HEK293 (cell line): ENCODE measurements around the gene ATMIN.
A peak's percentile ranks its signal among the peaks of the same experiment; 100 is the strongest.

Experiments used
- CTCF ChIA-PET: fragments of 350-600 bp; formaldehyde crosslinking; extraction: SDS; loops from one replicate; lab custom pipeline; 2021; ENCODE audit warnings: antibody characterized with exemption; lab: Yijun Ruan, JAX
- POLR2A ChIA-PET: fragments of 300-600 bp; formaldehyde crosslinking; extraction: SDS; loops from one replicate; lab custom pipeline; 2020; ENCODE audit warnings: antibody characterized with exemption, inconsistent platforms; lab: Yijun Ruan, JAX
- H3K27ac ChIP-seq: fragments of 200-500 bp; sonication (Bioruptor generic); 2 replicates; pipeline ENCODE4 v1.5.1; 2014; ENCODE audit warnings: low read depth, low read length, control low read depth, inconsistent platforms; ENCODE audit errors: extremely low read depth
- H3K36me3 ChIP-seq, 2 experiments: fragments of 200-500 bp in 1 of 2; sonication (Bioruptor generic) in 1 of 2; 1 replicate in 1 of 2; 2 replicates in 1 of 2; pipeline ENCODE4 v1.5.1; 2014 to 2017; ENCODE audit warnings: inconsistent platforms in 2 of 2, low read length in 2 of 2; ENCODE audit not compliant: control insufficient read depth in 2 of 2, insufficient read depth in 1 of 2
- H3K4me1 ChIP-seq: fragments of 200-500 bp; sonication (Bioruptor generic); 2 replicates; pipeline ENCODE4 v1.5.1; 2014; ENCODE audit warnings: mild to moderate bottlenecking, low read length, inconsistent platforms; ENCODE audit not compliant: control insufficient read depth, insufficient read depth
- H3K4me3 ChIP-seq: 2 replicates; pipeline ENCODE4 v1.5.1; 2011; ENCODE audit warnings: low read depth, mild to moderate bottlenecking, control low read depth, low read length, moderate library complexity
- H3K9me3 ChIP-seq: fragments of 200-500 bp; sonication (Bioruptor generic); 2 replicates; pipeline ENCODE4 v1.5.1; 2014; ENCODE audit warnings: low read depth, low read length, inconsistent platforms; ENCODE audit not compliant: control insufficient read depth, insufficient read depth
- GLIS1 ChIP-seq: fragments of 450-650 bp; formaldehyde crosslinking; IDR thresholded peaks from 2 replicates; pipeline ENCODE4 v1.5.1; 2016; ENCODE audit warnings: missing biosample characterization, missing genetic modification characterization
- OSR2 ChIP-seq: fragments of 450-650 bp; formaldehyde crosslinking; IDR thresholded peaks from 2 replicates; pipeline ENCODE4 v1.5.1; 2016; ENCODE audit warnings: missing biosample characterization, missing genetic modification characterization
- PBX3 ChIP-seq: sonication (generic); formaldehyde crosslinking; IDR thresholded peaks from 2 replicates; pipeline ENCODE4 v1.8.1; 2022; ENCODE audit warnings: mild to moderate bottlenecking, moderate library complexity, missing genetic modification reagents
- PRDM10 ChIP-seq: fragments of 450-650 bp; formaldehyde crosslinking; IDR thresholded peaks from 2 replicates; pipeline ENCODE4 v1.5.1; 2016; ENCODE audit warnings: missing biosample characterization, missing genetic modification characterization
- PRDM6 ChIP-seq: fragments of 450-650 bp; formaldehyde crosslinking; IDR thresholded peaks from 2 replicates; pipeline ENCODE4 v1.5.1; 2017; ENCODE audit warnings: missing biosample characterization, missing genetic modification characterization
- SCRT2 ChIP-seq: fragments of 450-650 bp; formaldehyde crosslinking; IDR thresholded peaks from 2 replicates; pipeline ENCODE4 v1.5.1; 2016; ENCODE audit warnings: missing biosample characterization, missing genetic modification characterization
- SP7 ChIP-seq: fragments of 450-650 bp; formaldehyde crosslinking; IDR thresholded peaks from 2 replicates; pipeline ENCODE4 v1.5.1; 2016; ENCODE audit warnings: missing biosample characterization, missing genetic modification characterization
- WT1 ChIP-seq: fragments of 450-650 bp; formaldehyde crosslinking; IDR thresholded peaks from 2 replicates; pipeline ENCODE4 v1.5.1; 2016; ENCODE audit warnings: missing biosample characterization, missing genetic modification characterization
- ZBTB8A ChIP-seq: fragments of 450-650 bp; formaldehyde crosslinking; IDR thresholded peaks from 2 replicates; pipeline ENCODE4 v1.5.1; 2016; ENCODE audit warnings: missing biosample characterization, missing genetic modification characterization
- ZNF19 ChIP-seq: fragments of 450-650 bp; formaldehyde crosslinking; IDR thresholded peaks from 2 replicates; pipeline ENCODE4; 2016; ENCODE audit warnings: missing biosample characterization, missing genetic modification characterization, low read depth
- ZNF214 ChIP-seq: fragments of 450-650 bp; formaldehyde crosslinking; IDR thresholded peaks from 2 replicates; pipeline ENCODE4 v1.5.1; 2017; ENCODE audit warnings: missing biosample characterization, mild to moderate bottlenecking, missing genetic modification characterization, borderline replicate concordance
- ZNF221 ChIP-seq: fragments of 450-650 bp; formaldehyde crosslinking; IDR thresholded peaks from 2 replicates; pipeline ENCODE4 v1.5.1; 2017; ENCODE audit warnings: missing biosample characterization, missing genetic modification characterization, borderline replicate concordance
- ZNF324 ChIP-seq: fragments of 450-650 bp; formaldehyde crosslinking; IDR thresholded peaks from 2 replicates; pipeline ENCODE4 v1.5.1; 2016; ENCODE audit warnings: missing biosample characterization, missing genetic modification characterization
- ZNF792 ChIP-seq: fragments of 450-650 bp; formaldehyde crosslinking; IDR thresholded peaks from 2 replicates; pipeline ENCODE4 v1.5.1; 2016; ENCODE audit warnings: missing biosample characterization, missing genetic modification characterization

Gene ATMIN

DNA sequence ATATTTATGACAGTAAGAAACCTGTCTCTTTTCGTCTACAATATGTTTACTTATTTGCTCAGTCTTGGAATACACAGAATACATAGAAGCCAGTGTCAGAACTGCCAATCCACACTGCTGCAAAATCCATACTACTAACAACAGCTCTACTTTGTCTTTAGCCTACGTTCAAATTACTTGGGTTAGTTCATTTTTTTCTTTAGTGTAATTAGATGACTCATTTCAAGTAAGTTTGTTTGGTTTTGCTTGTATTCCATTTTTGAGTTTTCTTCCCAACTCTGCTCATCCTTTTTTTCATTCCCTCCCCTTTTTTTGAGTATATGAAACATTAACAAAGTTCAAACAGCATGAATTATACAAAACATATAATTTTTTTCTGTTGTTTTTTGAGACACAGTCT, 45.8 kb upstream of the ATMIN start:
- CTCF ChIA-PET = interaction anchor here (0.6 to 2.2 kb wide), 3 partner anchors 15 to 1092 kb away, joined by 3 to 7 read pairs (median 6); no protein-coding TSS in a partner anchor
- Histone ChIP-seq H3K4me1 (peaks cover 23% of the 10 kb centered on the region), H3K27ac (no peak overlapping the region)

GRCh38 chr16:80990577-80990976, 45.1 kb upstream of the ATMIN start:
- CTCF ChIA-PET = interaction anchor here (0.8 to 2.2 kb wide), 2 partner anchors 14 to 1093 kb away, joined by 6 to 7 read pairs; no protein-coding TSS in a partner anchor
- H3K27ac ChIP-seq = no peak overlapping the region
- no peak for TF ChIP-seq ZNF324 (tag by site-specific recombination)
- TF ChIP-seq PBX3 (CRISPR knock-in tag) = no peak
- TF ChIP-seq ZNF214 = no peak
- peak; percentile 44; the same call in 1 of the 2 replicates for TF ChIP-seq WT1 (tag by site-specific recombination)
- TF ChIP-seq GLIS1 (tag by site-specific recombination) = 0 out of 2 replicates have a peak, but pooled peaks have one; percentile 22
- TF ChIP-seq SCRT2 = peak; percentile 20; the same call in 1 of the 2 replicates
- 0 out of 2 replicates have a peak, but pooled peaks have one; percentile 32 for TF ChIP-seq OSR2 (tag by site-specific recombination)
- TF ChIP-seq, all 188 proteins: peak for 4
- peaks cover 20% of the 10 kb centered on the region for H3K4me1 ChIP-seq
- POLR2A ChIA-PET = no interaction called here
- peaks cover 0 to 4% of the 10 kb centered on the region in 2 experiments; a peak in 2 of 3 replicates for H3K36me3 ChIP-seq
- H3K9me3 ChIP-seq = no peaks in the 10 kb centered on the region
- H3K4me3 ChIP-seq = no peak overlapping the region

More for the DNA sequence above, 45.8 kb upstream of the ATMIN start:
- POLR2A ChIA-PET = interaction anchor here (1.4 kb wide), 1 partner anchor 17 kb away, joined by 4 read pairs; the partner anchor contains the start of genes CENPN and CMC2
- H3K4me3 ChIP-seq = no peak overlapping the region
- no peaks in the 10 kb centered on the region for H3K9me3 ChIP-seq
- peaks cover 0 to 4% of the 10 kb centered on the region in 2 experiments; a peak in 2 of 3 replicates for H3K36me3 ChIP-seq
- peak; percentile 28; the same call in 1 of the 2 replicates for TF ChIP-seq PRDM10
- peak; percentile 67 for TF ChIP-seq PRDM6 (tag by site-specific recombination)
- TF ChIP-seq ZNF792 (tag by site-specific recombination) = no peak
- no peak for TF ChIP-seq ZBTB8A (tag by site-specific recombination)

- CTCF ChIA-PET = interaction anchor here (2.2 kb wide), 1 partner anchor 13 kb away, joined by 7 read pairs; no protein-coding TSS in a partner anchor
- Histone ChIP-seq H3K4me1 (peaks cover 20% of the 10 kb centered on the region), H3K9me3 (no peaks in the 10 kb centered on the region), H3K27ac (no peak overlapping the region), H3K4me3 (no peak overlapping the region), H3K36me3 (peaks cover 0 to 4% of the 10 kb centered on the region in 2 experiments; a peak in 2 of 3 replicates)
- TF ChIP-seq ZNF221 (no peak), SP7 (tag by site-specific recombination) (no peak), ZNF19 (tag by site-specific recombination) (no peak), WT1 (tag by site-specific recombination) (0 out of 2 replicates have a peak, but pooled peaks have one; percentile 2)
- POLR2A ChIA-PET = no interaction called here
These were observed 44.7 kb upstream of the ATMIN start for GRCh38 chr16:80990978-80991377.
